Endothelial cell of umbilical vein (primary cell): ENCODE results near the gene MALAT1.

ENCODE experiments used
- EZH2 ChIP-seq: IDR thresholded peaks from 2 replicates; pipeline ENCODE4 v1.6.1; 2012; ENCODE audit warnings: borderline replicate concordance, low read depth, mild to moderate bottlenecking, moderate library complexity, low read length, inconsistent platforms; ENCODE audit not compliant: severe bottlenecking
- FOS ChIP-seq: IDR thresholded peaks from 2 replicates; pipeline ENCODE4 v1.6.1; 2011; ENCODE audit warnings: mild to moderate bottlenecking, low read length, moderate library complexity, borderline replicate concordance; ENCODE audit not compliant: insufficient read depth
- GATA2 ChIP-seq: IDR thresholded peaks from 2 replicates; pipeline ENCODE4 v1.7.0; 2011; ENCODE audit warnings: low read depth, mild to moderate bottlenecking, moderate library complexity, mixed read lengths, low read length; ENCODE audit not compliant: insufficient read length, insufficient read depth
- JUN ChIP-seq: IDR thresholded peaks from 2 replicates; pipeline ENCODE4 v1.6.1; 2011; ENCODE audit warnings: borderline replicate concordance, low read depth; ENCODE audit not compliant: insufficient read length, insufficient read depth
- MAX ChIP-seq: IDR thresholded peaks from 2 replicates; pipeline ENCODE4 v1.6.1; 2011; ENCODE audit not compliant: insufficient read depth, insufficient read length
- MYC ChIP-seq: IDR thresholded peaks from one replicate; pipeline ENCODE4 v1.6.1; 2011; ENCODE audit warnings: mild to moderate bottlenecking, low read depth, low read length
- POLR2A ChIP-seq: IDR thresholded peaks from 2 replicates; pipeline ENCODE4 v1.6.1; 2012; ENCODE audit warnings: low read depth, mild to moderate bottlenecking, control low read depth, low read length
- POLR2AphosphoS5 ChIP-seq: IDR thresholded peaks from 2 replicates; pipeline ENCODE4 v1.6.1; 2012; ENCODE audit warnings: low read depth, mild to moderate bottlenecking, control low read depth, low read length, moderate library complexity; ENCODE audit not compliant: insufficient read depth
- TF ChIP-seq, protein P1 (sequence below), 2 donors: IDR thresholded peaks; 1 replicate in 1 of 2; 2 replicates in 1 of 2; pipeline ENCODE4 v1.5.1; 2011; ENCODE audit warnings: low read length in 2 of 2, mild to moderate bottlenecking in 2 of 2, moderate library complexity in 2 of 2, control low read depth in 1 of 2, inconsistent platforms in 1 of 2, low read depth in 1 of 2; ENCODE audit not compliant: insufficient read depth in 1 of 2; ENCODE audit errors: extremely low read depth in 1 of 2

DNA sequence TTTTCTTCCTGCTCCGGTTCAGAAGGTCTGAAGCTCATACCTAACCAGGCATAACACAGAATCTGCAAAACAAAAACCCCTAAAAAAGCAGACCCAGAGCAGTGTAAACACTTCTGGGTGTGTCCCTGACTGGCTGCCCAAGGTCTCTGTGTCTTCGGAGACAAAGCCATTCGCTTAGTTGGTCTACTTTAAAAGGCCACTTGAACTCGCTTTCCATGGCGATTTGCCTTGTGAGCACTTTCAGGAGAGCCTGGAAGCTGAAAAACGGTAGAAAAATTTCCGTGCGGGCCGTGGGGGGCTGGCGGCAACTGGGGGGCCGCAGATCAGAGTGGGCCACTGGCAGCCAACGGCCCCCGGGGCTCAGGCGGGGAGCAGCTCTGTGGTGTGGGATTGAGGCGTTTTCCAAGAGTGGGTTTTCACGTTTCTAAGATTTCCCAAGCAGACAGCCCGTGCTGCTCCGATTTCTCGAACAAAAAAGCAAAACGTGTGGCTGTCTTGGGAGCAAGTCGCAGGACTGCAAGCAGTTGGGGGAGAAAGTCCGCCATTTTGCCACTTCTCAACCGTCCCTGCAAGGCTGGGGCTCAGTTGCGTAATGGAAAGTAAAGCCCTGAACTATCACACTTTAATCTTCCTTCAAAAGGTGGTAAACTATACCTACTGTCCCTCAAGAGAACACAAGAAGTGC, 661 bp upstream of the MALAT1 start:
- TF ChIP-seq, protein P1, sequence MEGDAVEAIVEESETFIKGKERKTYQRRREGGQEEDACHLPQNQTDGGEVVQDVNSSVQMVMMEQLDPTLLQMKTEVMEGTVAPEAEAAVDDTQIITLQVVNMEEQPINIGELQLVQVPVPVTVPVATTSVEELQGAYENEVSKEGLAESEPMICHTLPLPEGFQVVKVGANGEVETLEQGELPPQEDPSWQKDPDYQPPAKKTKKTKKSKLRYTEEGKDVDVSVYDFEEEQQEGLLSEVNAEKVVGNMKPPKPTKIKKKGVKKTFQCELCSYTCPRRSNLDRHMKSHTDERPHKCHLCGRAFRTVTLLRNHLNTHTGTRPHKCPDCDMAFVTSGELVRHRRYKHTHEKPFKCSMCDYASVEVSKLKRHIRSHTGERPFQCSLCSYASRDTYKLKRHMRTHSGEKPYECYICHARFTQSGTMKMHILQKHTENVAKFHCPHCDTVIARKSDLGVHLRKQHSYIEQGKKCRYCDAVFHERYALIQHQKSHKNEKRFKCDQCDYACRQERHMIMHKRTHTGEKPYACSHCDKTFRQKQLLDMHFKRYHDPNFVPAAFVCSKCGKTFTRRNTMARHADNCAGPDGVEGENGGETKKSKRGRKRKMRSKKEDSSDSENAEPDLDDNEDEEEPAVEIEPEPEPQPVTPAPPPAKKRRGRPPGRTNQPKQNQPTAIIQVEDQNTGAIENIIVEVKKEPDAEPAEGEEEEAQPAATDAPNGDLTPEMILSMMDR (IDR thresholded peaks at IDR 0.05; ENCODE audit: extremely low read depth in 1 of 2, insufficient read depth in 1 of 2, low read depth in 1 of 2, low read length in 2 of 2), result no peak
- TF ChIP-seq POLR2A (no peak), EZH2 (no peak), MAX (no peak), POLR2AphosphoS5 (no peak), JUN (no peak), MYC (no peak), GATA2 (no peak), FOS (no peak)
